ENCODE measurements around the gene DGAT2.

Gene DGAT2

DNA sequence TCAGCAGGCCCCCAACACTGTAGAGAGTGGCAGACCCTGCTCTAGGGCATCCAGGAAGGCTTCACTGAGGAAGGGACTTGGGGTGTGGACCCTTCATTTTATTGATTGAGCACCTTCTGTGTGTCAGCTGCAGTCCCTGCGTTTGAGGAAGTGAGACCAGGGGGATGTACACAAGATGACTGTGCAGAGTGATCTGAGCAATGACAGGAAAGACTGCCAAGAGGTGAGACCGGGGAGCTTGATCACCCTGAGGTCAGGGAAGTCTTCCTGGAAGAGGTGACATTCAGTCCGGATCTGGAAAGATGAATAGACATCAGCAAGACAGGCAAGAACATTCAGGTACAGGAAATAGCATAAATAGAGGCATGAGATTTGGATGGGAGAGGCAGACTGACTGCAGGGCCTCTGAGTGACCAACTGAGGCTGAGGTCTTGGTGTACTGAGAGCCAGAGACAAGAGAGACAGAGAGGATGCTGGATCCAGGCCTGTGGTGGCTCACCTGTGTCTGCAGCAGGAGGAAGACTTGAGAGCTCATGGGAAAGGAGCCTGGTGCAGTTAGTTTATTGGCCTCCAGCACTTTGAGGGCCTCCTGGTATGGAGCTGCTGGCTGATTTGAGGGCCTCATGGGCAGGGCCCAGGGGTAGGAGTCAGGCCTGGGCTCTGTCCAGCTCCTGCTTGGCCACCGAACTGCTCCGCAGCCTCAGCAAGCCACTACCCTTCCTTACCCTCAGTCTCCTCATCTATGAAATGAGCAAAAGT, 5.2 kb downstream of the DGAT2 start:
- DNase-seq (ENCODE audit: low read depth) = peak; percentile 75
- no peak overlapping the region for H3K4me3 ChIP-seq (ENCODE audit: low read depth, low read length)
- TF ChIP-seq MYC (IDR thresholded peaks at IDR 0.05; ENCODE audit: low read depth, low read length) (no peak), POLR2A (IDR thresholded peaks at IDR 0.05; ENCODE audit: extremely low read depth, insufficient read length) (no peak)
- TF ChIP-seq, protein P1, sequence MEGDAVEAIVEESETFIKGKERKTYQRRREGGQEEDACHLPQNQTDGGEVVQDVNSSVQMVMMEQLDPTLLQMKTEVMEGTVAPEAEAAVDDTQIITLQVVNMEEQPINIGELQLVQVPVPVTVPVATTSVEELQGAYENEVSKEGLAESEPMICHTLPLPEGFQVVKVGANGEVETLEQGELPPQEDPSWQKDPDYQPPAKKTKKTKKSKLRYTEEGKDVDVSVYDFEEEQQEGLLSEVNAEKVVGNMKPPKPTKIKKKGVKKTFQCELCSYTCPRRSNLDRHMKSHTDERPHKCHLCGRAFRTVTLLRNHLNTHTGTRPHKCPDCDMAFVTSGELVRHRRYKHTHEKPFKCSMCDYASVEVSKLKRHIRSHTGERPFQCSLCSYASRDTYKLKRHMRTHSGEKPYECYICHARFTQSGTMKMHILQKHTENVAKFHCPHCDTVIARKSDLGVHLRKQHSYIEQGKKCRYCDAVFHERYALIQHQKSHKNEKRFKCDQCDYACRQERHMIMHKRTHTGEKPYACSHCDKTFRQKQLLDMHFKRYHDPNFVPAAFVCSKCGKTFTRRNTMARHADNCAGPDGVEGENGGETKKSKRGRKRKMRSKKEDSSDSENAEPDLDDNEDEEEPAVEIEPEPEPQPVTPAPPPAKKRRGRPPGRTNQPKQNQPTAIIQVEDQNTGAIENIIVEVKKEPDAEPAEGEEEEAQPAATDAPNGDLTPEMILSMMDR (IDR thresholded peaks at IDR 0.05; ENCODE audit: low read depth, low read length) = no peak
- TF ChIP-seq, protein P2, sequence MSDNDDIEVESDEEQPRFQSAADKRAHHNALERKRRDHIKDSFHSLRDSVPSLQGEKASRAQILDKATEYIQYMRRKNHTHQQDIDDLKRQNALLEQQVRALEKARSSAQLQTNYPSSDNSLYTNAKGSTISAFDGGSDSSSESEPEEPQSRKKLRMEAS (IDR thresholded peaks at IDR 0.05; ENCODE audit: low read depth, low read length) = no peak

DNA sequence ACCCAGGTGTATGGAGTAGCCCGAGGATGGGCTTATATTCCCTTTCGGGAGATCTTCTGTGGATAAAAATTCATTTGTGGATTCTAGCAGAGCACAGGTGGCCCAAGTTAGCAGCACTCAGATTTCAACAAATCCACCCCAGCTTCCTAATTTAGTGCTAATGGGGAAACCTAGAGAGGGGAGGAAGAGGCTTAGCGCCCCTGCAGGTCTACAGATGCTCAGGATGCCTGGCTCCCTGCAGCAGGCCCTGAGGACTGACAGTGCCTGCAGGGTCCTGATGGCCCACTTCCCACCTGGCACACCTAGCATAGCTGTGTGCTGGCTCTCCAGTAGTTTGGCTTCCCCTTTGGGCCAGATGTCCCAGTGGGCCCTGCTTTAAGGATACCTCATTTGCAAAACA, 6.5 kb downstream of the DGAT2 start:
- no peak overlapping the region for H3K4me3 ChIP-seq (ENCODE audit: low read depth, low read length)
- DNase-seq (ENCODE audit: low read depth) = no peak
- TF ChIP-seq POLR2A (IDR thresholded peaks at IDR 0.05; ENCODE audit: extremely low read depth, insufficient read length) (no peak), MYC (IDR thresholded peaks at IDR 0.05; ENCODE audit: low read depth, low read length) (no peak)
- TF ChIP-seq, protein P2 (IDR thresholded peaks at IDR 0.05; ENCODE audit: low read depth, low read length) = no peak
- TF ChIP-seq, protein P1 (IDR thresholded peaks at IDR 0.05; ENCODE audit: low read depth, low read length) = no peak

DNA sequence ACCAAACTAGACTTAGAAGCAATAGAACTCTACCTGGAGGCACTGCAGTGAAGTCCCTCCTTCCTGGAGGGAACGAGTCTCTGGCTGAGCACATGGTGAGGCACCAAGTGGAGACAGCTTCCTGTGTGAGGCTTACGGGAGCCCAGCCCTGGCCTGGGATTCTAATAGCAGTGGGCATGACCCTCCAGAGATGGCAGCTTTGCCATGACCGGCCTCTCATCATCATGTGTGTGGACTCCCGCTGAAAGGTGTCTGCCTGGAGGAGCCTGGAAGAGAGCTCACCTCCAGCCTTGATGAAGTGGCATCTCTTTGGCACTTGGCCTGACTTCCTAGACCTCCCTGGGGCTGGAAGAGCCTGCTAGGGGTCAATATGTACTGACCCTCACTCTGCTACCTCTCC, 8.0 kb downstream of the DGAT2 start:
- TF ChIP-seq POLR2A (IDR thresholded peaks at IDR 0.05; ENCODE audit: extremely low read depth, insufficient read length) (no peak), MYC (IDR thresholded peaks at IDR 0.05; ENCODE audit: low read depth, low read length) (no peak)
- TF ChIP-seq, protein P1 (IDR thresholded peaks at IDR 0.05; ENCODE audit: low read depth, low read length) = no peak
- TF ChIP-seq, protein P2 (IDR thresholded peaks at IDR 0.05; ENCODE audit: low read depth, low read length) = no peak
- DNase-seq (ENCODE audit: low read depth) = no peak
- H3K4me3 ChIP-seq (ENCODE audit: low read depth, low read length) = no peak overlapping the region

DNA sequence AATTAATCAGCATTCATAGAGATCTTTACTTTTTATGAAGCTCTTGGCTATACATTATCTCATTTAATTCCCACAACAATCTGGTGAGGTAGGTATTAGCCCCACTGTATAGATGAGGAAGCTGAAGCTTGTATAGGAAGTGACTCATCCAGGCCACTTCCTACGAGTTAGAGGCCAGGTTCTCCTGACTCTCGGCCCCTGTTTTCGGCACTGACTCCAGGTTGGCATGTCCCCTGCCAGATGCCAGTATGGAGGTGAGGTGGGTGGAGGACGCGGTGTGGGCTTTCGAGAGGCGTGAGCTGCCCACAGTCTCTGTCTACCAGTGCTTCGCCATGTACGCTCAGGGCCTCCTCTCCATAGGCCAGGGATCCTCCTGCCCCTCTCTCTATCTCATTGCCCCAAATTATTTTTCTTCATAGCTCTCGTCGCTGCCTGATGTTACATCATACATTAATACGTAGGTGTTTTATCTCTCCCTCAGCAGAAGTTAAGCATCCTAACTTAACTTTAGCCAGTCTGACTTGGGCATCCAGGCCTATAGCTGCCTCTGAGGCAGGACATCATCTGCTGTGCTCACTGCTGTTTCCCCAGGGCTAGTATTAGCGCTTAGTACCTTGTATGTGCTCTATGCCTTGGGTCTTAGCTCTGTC, 9.0 kb downstream of the DGAT2 start:
- H3K4me3 ChIP-seq (ENCODE audit: low read depth, low read length) = no peak overlapping the region
- TF ChIP-seq POLR2A (IDR thresholded peaks at IDR 0.05; ENCODE audit: extremely low read depth, insufficient read length) = no peak
- no peak for TF ChIP-seq MYC (IDR thresholded peaks at IDR 0.05; ENCODE audit: low read depth, low read length)
- TF ChIP-seq, protein P2 (IDR thresholded peaks at IDR 0.05; ENCODE audit: low read depth, low read length) = no peak
- TF ChIP-seq, protein P1 (IDR thresholded peaks at IDR 0.05; ENCODE audit: low read depth, low read length) = no peak
- peak; percentile 75 for DNase-seq (ENCODE audit: low read depth)

DNA sequence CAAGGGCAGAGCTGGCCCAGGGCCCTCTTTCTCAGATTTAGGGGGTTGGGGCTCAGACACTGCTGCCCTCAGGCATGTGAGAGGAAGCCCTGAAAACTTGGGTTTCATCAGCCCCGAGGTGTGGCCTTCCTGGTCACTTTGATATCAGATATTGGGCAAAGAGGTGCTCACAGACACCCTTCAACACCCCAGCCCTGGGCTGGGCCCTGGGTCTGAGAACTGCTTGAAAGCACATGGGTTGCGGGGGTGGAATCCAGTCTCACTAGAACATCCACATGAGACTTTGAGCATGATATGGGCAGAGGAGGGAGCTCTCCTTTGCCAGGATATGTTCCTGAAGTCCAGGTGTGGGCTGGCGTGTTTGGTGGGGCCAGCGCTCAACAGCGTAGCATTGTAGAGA, 10.4 kb downstream of the DGAT2 start:
- no peak overlapping the region for H3K4me3 ChIP-seq (ENCODE audit: low read depth, low read length)
- TF ChIP-seq, protein P1 (IDR thresholded peaks at IDR 0.05; ENCODE audit: low read depth, low read length) = no peak
- TF ChIP-seq MYC (IDR thresholded peaks at IDR 0.05; ENCODE audit: low read depth, low read length) (no peak), POLR2A (IDR thresholded peaks at IDR 0.05; ENCODE audit: extremely low read depth, insufficient read length) (no peak)
- TF ChIP-seq, protein P2 (IDR thresholded peaks at IDR 0.05; ENCODE audit: low read depth, low read length) = no peak
- no peak for DNase-seq (ENCODE audit: low read depth)
